Effector memory CD8-positive, alpha-beta T cell (primary cell): ENCODE measurements around the gene CEP95.
A peak's percentile ranks its signal among the peaks of the same experiment; 100 is the strongest.
"Not testable (repeated sequence)": the region's sequence is repeated elsewhere in the genome, so short reads cannot be mapped to it uniquely, and the experiment has no call there.

Source experiments
- ATAC-seq: fragments of 150-1000 bp; cut with Tn5 transposase; replicated peaks from 2 replicates; pipeline ENCODE4 v1.10.0; 2021; ENCODE audit warnings: mild to moderate bottlenecking, moderate library complexity
- DNase-seq, 3 experiments: peaks; one replicate each; pipeline ENCODE4 v3.0.0; 2021
- H3K27ac Mint-ChIP-seq, 2 donors: one replicate each; pipeline ENCODE4 v1.8.0; 2022; ENCODE audit warnings: mild to moderate bottlenecking in 2 of 2, mixed read lengths in 2 of 2, moderate library complexity in 2 of 2
- H3K27me3 Mint-ChIP-seq, 2 donors: one replicate each; pipeline ENCODE4 v1.8.0; 2022; ENCODE audit warnings: mixed read lengths in 2 of 2
- H3K36me3 Mint-ChIP-seq: one replicate; pipeline ENCODE4 v1.8.0; 2022; ENCODE audit warnings: mild to moderate bottlenecking, moderate library complexity, mixed read lengths; ENCODE audit not compliant: insufficient read depth
- H3K4me1 Mint-ChIP-seq, 2 donors: one replicate each; pipeline ENCODE4 v1.8.0; 2022; ENCODE audit warnings: low read depth in 2 of 2, mixed read lengths in 2 of 2
- H3K4me3 Mint-ChIP-seq, 2 donors: one replicate each; pipeline ENCODE4 v1.8.0; 2022; ENCODE audit warnings: mild to moderate bottlenecking in 2 of 2, mixed read lengths in 2 of 2, moderate library complexity in 2 of 2
- H3K9me3 Mint-ChIP-seq, 2 donors: one replicate each; pipeline ENCODE4 v1.8.0; 2022; ENCODE audit warnings: mixed read lengths in 2 of 2
- total RNA-seq, 9 experiments: gene quantifications; one replicate each; lab custom pipeline; 2026; lab: John Stamatoyannopoulos, UW

The CEP95 gene, protein sequence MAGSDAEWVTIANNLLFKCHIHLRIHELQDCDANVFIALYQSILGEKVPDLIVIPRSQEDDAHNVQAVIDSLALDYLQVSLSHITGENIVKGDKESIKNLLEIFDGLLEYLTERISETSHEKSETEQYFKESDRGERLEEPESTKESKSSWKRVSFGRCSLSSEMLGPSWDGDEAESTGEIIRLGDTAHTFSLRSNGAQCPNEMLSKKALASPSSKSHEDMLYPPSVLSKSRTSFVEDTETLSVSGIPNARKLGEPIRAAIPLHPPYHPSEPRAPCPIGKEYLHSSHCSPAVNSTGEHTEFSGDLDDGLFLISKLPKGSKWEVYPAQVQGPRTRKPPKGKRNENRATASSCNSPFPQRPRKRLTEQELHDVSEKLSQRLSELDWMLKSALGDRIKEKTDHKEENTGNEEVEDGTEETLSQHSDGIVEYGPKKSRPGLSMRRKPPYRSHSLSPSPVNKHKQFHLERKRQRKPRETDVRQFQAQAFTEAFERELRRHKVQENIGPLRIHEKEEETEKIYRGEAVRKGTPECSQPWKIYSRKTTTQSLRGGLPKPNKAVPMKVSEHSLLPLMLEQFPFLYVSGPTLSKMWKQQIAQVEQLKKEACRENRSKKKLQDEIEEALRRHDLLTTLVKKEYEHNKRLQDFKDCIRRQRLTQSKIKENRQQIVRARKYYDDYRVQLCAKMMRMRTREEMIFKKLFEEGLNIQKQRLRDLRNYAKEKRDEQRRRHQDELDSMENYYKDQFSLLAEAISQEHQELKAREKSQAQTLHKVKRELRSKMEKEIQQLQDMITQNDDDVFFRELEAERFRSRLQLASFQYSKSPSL
- total RNA-seq = 57.6 to 142 (median 90.2) reads per million in 9 experiments

DNA sequence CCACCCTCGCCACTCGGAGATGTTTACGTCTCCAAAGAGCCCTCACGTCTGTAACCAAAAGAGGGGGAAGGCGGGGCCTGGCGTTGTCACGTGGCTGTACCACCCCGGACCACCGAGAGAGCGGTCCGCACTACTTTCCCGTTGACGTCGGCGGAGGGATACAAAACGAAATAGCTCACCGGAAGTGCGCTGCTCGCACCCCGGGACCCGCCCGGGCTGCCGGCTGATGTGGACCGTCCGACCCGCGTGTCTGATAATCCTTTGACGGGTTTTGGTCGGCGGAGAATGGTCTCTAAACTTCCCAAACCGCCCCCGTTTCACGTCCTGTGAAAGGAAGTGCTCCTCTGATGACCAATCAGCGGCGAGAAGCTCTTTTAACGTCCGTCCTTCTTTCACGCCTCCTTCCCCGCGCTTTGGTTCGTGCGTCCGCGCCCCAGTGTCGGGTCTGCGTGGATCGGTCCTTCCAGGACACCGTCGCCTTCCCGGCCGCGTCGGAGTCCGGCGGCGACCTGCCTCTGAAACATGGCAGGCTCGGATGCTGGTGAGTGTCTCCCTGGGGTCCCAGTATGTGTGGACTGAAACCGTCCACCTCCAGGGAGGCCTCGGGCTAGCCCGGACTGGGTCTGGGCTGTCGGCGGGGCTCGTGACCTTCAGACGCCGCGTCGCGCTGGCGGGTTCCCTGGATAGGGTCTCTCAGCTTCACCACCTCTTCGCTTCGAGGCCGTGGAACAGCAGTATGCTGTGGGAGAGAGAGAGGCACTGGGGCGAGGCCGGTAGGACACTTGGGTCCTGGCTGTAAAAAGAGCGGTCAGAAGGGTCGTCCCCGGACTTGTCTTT is at the start of gene CEP95:
Gene CEP95 (plus strand): TSS at position 402 of the 837 bp plus-strand sequence. CDS start 121 bp downstream, at position 523.
- DNase-seq = peak; percentile 94 to 96 (median 96)
- Mint-ChIP-seq H3K36me3 (peaks cover 81% of the 10 kb centered on the region), H3K4me1 (peaks cover 33 to 49% of the 10 kb centered on the region in 2 donors), H3K9me3 (no peaks in the 10 kb centered on the region), H3K27ac (peak within 1 kb of the TSS; percentile 99), H3K27me3 (no peaks in the 10 kb centered on the region), H3K4me3 (peak within 1 kb of the TSS; percentile 98 to 99)
- peak; percentile 66 for ATAC-seq

DNA sequence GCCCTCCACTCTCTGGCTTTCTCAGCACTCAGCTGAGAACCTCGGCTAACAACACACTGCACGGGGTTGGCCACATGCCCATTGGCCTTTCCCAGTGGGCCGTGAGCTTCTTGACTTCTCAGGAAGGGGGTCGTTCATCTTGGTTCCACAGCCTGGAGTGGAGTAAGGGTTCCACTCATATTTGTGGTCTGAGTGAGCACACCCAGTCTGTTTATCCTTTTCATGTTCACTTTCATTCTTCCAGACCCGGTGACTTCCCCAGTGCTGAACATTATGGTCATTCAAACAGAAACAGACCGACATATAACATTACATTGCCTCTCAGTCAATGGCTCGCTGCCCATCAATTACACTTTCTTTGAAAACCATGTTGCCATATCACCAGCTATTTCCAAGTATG is 49.6 kb upstream of the CEP95 start:
- peaks cover 2 to 7% of the 10 kb centered on the region in 2 donors for H3K4me1 Mint-ChIP-seq
- no peak for ATAC-seq
- H3K9me3 Mint-ChIP-seq = no peaks in the 10 kb centered on the region
- no peak for DNase-seq
- H3K27ac Mint-ChIP-seq = peak overlapping the region; percentile 41 to 53
- peaks cover 0 to 9% of the 10 kb centered on the region in 2 donors for H3K27me3 Mint-ChIP-seq
- H3K4me3 Mint-ChIP-seq = no peak overlapping the region
- no peaks in the 10 kb centered on the region for H3K36me3 Mint-ChIP-seq

DNA sequence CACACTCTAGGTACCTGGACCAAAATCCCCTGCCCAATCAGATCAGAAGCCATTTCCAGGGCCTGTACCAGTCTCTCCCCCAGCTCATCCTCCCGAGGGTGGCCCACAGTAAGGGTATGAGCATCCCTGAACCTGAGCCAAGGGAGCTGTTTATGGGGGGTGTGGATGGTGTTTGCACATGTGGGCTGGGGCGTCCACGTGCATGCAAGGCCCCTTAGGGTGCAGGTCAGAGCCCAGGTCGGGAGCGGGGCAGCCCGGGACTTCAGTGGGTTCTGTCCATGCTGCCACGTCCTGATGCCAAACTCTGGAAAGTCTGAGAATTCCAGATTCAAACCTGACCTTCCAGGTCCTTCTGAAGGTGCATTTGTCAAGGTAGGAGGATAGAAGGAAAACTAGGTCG is 48.0 kb upstream of the CEP95 start:
- ATAC-seq = no peak
- no peaks in the 10 kb centered on the region for H3K9me3 Mint-ChIP-seq
- peaks cover 0 to 9% of the 10 kb centered on the region in 2 donors for H3K27me3 Mint-ChIP-seq
- peaks cover 2 to 7% of the 10 kb centered on the region in 2 donors for H3K4me1 Mint-ChIP-seq
- no peak overlapping the region for H3K4me3 Mint-ChIP-seq
- DNase-seq = no peak
- peak overlapping the region; percentile 51 to 84 for H3K27ac Mint-ChIP-seq
- H3K36me3 Mint-ChIP-seq = no peaks in the 10 kb centered on the region

DNA sequence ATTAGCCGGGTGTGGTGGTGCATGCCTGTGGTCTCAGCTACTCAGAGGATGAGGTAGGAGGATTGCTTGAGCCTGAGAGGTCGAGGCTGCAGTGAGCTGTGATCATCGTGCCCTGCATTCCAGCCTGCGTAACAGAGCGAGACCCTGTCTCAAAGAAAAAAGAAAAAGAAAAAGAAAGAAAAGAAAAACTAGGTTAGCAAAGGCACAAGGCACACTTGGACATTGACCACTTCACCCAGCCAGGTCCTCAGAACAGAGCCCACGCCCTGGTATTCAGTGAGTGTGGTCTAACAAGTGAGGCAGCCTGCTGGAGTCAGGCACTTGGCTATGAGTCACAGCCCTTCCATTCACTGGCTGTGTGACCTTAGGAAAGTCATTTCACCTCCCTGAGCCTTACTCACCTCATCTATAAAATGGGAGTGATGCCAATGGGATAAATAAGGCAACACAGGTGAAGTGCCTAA is 47.5 kb upstream of the CEP95 start:
- ATAC-seq (no peak), DNase-seq (no peak)
- no peaks in the 10 kb centered on the region for H3K36me3 Mint-ChIP-seq
- H3K4me1 Mint-ChIP-seq = peaks cover 2 to 7% of the 10 kb centered on the region in 2 donors
- H3K9me3 Mint-ChIP-seq = no peaks in the 10 kb centered on the region
- H3K4me3 Mint-ChIP-seq = no peak overlapping the region
- peak overlapping the region in 1 of 2 donors; percentile 51 for H3K27ac Mint-ChIP-seq
- H3K27me3 Mint-ChIP-seq = peaks cover 0 to 9% of the 10 kb centered on the region in 2 donors

DNA sequence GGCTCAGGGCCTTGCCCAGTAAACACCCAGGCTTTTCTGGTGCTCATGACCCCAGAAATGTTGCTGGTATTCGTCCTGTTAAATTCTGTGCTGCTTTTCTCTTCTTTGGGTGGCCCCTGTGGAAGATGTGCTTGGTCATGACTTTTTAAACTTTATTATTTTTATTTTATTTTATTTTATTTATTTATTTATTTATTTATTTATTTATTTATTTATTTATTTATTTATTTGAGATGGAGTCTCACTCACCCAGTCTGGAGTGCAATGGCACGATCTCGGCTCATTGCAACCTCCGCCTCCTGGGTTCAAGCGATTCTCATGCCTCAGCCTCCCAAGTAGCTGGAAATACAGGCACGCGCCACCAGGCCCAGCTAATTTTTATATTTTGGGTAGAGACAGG is 47.0 kb upstream of the CEP95 start:
- not testable (repeated sequence) for ATAC-seq, H3K4me3 Mint-ChIP-seq, H3K27ac Mint-ChIP-seq, H3K9me3 Mint-ChIP-seq, H3K36me3 Mint-ChIP-seq, DNase-seq, H3K4me1 Mint-ChIP-seq, H3K27me3 Mint-ChIP-seq

DNA sequence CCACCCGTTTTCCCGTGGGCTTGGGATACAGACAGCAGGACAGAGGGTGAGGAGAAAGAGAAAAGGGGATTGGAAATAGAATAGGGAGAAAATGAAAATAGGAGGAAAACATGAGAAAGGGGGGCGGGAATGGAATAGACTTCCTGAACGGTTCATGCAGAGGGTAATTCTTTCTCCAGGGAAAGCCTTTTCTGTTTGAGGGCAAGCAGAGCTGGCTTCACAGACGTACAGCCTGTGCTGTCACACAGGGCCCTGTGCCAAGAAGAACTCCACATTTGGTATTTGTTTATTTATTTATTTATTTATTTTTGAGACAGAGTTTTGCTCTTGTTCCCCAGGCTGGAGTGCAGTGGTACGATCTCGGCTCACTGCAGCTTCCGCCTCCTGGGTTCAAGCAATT is 45.8 kb upstream of the CEP95 start:
- Mint-ChIP-seq H3K9me3 (no peaks in the 10 kb centered on the region), H3K27ac (no peak overlapping the region), H3K4me1 (peaks cover 2 to 7% of the 10 kb centered on the region in 2 donors), H3K4me3 (no peak overlapping the region), H3K36me3 (no peaks in the 10 kb centered on the region), H3K27me3 (peaks cover 9 to 15% of the 10 kb centered on the region in 2 donors)
- DNase-seq = no peak
- no peak for ATAC-seq

DNA sequence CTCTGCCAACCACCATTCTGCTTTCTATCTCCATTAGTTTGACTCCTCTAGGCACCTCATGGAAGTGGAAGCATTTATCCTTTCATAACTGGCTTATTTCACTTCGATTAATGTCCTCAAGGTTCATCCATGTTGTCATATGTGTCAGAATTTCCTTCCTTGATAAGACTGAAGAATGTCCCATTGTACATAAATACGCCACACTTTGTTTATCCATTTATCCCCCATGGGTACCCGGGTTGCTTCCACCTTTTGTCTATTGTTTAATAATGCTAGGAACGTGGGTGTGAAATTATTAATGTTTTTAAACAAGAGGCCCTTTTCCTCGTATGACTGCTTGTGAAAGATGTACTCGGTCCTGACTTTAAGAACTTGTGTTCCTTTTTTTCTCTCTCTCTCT is 45.0 kb upstream of the CEP95 start:
- Mint-ChIP-seq H3K36me3 (no peaks in the 10 kb centered on the region), H3K4me1 (peaks cover 0 to 3% of the 10 kb centered on the region in 2 donors), H3K27me3 (peaks cover 17 to 19% of the 10 kb centered on the region in 2 donors)

DNA sequence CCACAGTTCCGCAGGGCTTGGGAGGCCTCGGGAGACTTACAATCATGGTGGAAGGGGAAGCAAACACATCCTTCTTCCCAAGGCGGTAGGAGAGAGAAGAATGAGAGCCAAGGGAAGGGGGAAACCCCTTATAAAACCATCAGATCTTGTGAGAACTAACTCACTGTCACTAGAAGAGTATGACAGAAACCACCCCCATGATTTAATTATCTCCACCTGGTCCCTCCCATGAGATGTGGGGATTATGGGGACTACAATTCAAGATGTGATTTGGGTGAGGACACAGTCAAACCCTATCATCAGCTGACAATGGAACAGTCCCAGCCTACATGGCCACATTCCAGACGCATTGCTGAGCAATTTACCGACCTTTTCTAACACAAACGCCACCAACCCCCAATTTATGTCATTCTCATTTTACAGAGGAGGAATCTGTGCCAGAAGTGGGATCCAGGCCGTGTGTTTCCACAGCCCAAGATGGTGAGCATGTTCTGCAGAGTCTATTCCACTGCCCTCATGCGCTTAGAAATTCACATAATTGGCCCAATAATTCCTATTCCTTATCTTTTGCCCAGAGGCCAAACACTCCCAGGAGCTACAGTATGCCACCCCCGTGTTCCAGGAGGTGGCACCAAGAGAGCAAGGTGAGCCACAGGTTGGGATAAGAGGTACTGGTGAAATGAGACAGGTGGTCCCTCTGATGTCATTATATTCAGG is 40.6 kb upstream of the CEP95 start:
- H3K36me3 Mint-ChIP-seq = peaks cover 4% of the 10 kb centered on the region
- no peaks in the 10 kb centered on the region for H3K9me3 Mint-ChIP-seq
- no peak overlapping the region for H3K27ac Mint-ChIP-seq
- ATAC-seq = no peak
- H3K4me3 Mint-ChIP-seq = no peak overlapping the region
- no peak for DNase-seq
- H3K4me1 Mint-ChIP-seq = no peaks in the 10 kb centered on the region
- H3K27me3 Mint-ChIP-seq = peaks cover 19 to 21% of the 10 kb centered on the region in 2 donors

More for the DNA sequence above, 45.0 kb upstream of the CEP95 start:
- ATAC-seq (no peak), DNase-seq (no peak)
- Mint-ChIP-seq H3K9me3 (no peaks in the 10 kb centered on the region), H3K27ac (no peak overlapping the region), H3K4me3 (no peak overlapping the region)

DNA sequence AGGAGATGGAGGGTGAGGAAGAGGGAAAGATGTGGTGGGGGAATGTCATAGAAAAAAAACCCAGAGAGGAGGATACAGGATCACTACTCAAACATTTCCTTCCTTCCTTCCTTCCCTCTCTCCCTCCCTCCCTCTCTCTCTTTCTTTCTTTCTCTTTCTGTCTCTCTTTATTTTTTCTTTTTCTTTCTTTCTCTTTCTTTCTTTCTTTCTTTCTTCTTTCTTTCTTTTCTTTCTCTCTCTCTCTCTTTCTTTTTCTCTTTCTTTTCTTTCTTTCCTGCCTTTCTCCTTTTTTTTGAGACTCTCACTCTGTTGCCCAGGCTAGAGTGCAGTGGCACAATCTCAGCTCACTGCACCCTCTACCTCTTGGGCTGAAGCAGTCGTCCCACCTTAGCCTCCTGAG is 39.9 kb upstream of the CEP95 start:
- not testable (repeated sequence) for H3K9me3 Mint-ChIP-seq, DNase-seq, H3K4me1 Mint-ChIP-seq, ATAC-seq, H3K36me3 Mint-ChIP-seq, H3K4me3 Mint-ChIP-seq
- Mint-ChIP-seq H3K27ac (peak overlapping the region in 1 of 2 donors; percentile 22), H3K27me3 (peaks cover 12 to 21% of the 10 kb centered on the region in 2 donors)

DNA sequence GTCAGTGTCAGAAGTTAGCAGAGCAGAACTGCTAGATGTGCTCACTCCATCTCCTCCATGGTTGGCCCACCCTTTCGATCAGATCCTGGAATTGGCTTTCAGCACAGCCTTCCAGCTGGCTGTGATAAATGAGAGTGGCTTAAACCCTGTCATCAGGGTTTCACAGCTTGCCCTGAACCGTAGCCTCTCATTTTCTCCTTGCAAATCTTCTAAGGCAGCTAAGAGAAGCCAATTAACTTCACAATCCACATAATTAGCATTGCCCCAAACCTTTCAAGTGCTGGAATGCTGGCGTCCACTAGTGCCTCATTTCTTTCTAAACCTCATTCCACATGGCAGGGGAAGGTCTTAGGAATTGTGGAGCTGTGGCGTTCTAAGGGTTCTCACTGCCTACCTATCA is 36.2 kb upstream of the CEP95 start:
- Mint-ChIP-seq H3K27ac (no peak overlapping the region), H3K4me3 (no peak overlapping the region), H3K36me3 (peaks cover 4% of the 10 kb centered on the region), H3K27me3 (peaks cover 7 to 15% of the 10 kb centered on the region in 2 donors), H3K9me3 (no peaks in the 10 kb centered on the region), H3K4me1 (no peaks in the 10 kb centered on the region)
- ATAC-seq (no peak), DNase-seq (no peak)

DNA sequence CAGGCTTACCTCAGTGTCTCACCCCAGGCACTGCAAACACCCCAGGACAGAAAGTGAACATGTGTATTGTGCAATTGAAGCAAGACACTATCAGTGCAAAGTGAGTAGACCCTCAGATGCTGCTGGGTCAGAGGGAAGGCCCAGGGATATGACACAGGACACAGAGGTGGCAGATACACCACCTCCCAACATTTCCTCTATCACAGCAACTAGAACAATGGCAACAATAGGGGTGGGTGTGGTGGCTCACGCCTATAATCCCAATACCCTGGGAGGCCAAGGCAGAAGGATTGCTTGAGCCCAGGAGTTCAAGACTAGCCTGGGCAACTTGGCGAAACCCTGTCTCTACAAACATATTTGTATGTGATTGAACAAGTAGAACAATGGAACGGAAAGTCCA is 35.3 kb upstream of the CEP95 start:
- ATAC-seq (no peak), DNase-seq (no peak)
- H3K9me3 Mint-ChIP-seq = no peaks in the 10 kb centered on the region
- peak overlapping the region in 1 of 2 donors; percentile 33 for H3K27ac Mint-ChIP-seq
- H3K4me3 Mint-ChIP-seq = no peak overlapping the region
- peaks cover 4% of the 10 kb centered on the region for H3K36me3 Mint-ChIP-seq
- H3K4me1 Mint-ChIP-seq = no peaks in the 10 kb centered on the region
- H3K27me3 Mint-ChIP-seq = peaks cover 0 to 7% of the 10 kb centered on the region in 2 donors

DNA sequence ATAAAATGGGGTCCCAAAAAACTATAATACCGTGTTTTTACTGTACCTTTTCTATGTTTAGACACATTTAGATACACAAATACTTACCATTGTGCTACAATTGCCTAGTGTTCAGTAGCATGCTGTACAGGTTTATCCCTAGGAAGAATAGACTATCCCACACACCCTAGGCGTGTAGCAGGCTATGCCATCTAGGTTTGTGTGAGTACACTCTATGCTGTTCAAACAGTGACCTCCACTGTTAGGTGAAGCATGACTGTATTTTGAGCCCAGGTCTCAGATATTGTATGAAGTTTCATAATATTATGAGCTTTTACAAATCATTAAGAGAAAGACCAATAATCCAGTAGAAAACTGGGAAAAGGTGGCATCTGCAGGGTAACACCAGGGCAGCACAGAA is 34.2 kb upstream of the CEP95 start:
- no peak overlapping the region for H3K27ac Mint-ChIP-seq
- ATAC-seq (no peak), DNase-seq (no peak)
- no peaks in the 10 kb centered on the region for H3K4me1 Mint-ChIP-seq
- peaks cover 11% of the 10 kb centered on the region for H3K36me3 Mint-ChIP-seq
- H3K9me3 Mint-ChIP-seq = no peaks in the 10 kb centered on the region
- H3K27me3 Mint-ChIP-seq = no peaks in the 10 kb centered on the region
- H3K4me3 Mint-ChIP-seq = no peak overlapping the region
